ENCODE measurements around the gene BRI3BP. TPM values are rescaled to one million over a fixed set of nuclear protein-coding genes. Genes with fewer than 3 reads are reported as not detected.
"Not testable (repeated sequence)": the region's sequence is repeated elsewhere in the genome, so short reads cannot be mapped to it uniquely, and the experiment has no call there.

BRI3BP gene
- total RNA-seq, 2 donors from 2014 or later: 2.9 to 3.1 TPM

GRCh38 chr12:125014526-125014925, 21.1 kb downstream of the BRI3BP start:
- no peak for DNase-seq (ENCODE audit: low spot score)
- intact Hi-C loops (cut with DNase I): no loop called here

- intact Hi-C loops (cut with DNase I): no loop called here
- no peak for DNase-seq (ENCODE audit: low spot score)
Measured at GRCh38 chr12:125015680-125016310, 22.4 kb downstream of the BRI3BP start.

- intact Hi-C loops (cut with DNase I): no loop called here
- DNase-seq (ENCODE audit: low spot score): no peak
Measured at GRCh38 chr12:125017801-125018200, 24.4 kb downstream of the BRI3BP start.

GRCh38 chr12:125018356-125018755, 24.9 kb downstream of the BRI3BP start:
- no peak for DNase-seq (ENCODE audit: low spot score)
- intact Hi-C loops (cut with DNase I): no loop called here

GRCh38 chr12:125021096-125021495, 27.7 kb downstream of the BRI3BP start:
- intact Hi-C loops (cut with DNase I): no loop called here
- no peak for DNase-seq (ENCODE audit: low spot score)

- DNase-seq (ENCODE audit: low spot score): no peak
- intact Hi-C loops (cut with DNase I): no loop called here
Measured at GRCh38 chr12:125021771-125022170, 28.3 kb downstream of the BRI3BP start.

GRCh38 chr12:125023065-125023464, 29.6 kb downstream of the BRI3BP start:
- DNase-seq (ENCODE audit: low spot score): no peak
- intact Hi-C loops (cut with DNase I): no loop called here

GRCh38 chr12:125024949-125025563, 31.6 kb downstream of the BRI3BP start:
- intact Hi-C loops (cut with DNase I): no loop called here
- no peak for DNase-seq (ENCODE audit: low spot score)

- no peak for DNase-seq (ENCODE audit: low spot score)
- intact Hi-C loops (cut with DNase I): no loop called here
Measured at GRCh38 chr12:125025606-125026235, 32.3 kb downstream of the BRI3BP start.

GRCh38 chr12:125028106-125028505, 34.7 kb downstream of the BRI3BP start:
- intact Hi-C loops (cut with DNase I): no loop called here
- DNase-seq (ENCODE audit: low spot score): no peak

- intact Hi-C loops (cut with DNase I): no loop called here
- DNase-seq (ENCODE audit: low spot score): no peak
Measured at GRCh38 chr12:125029761-125030358, 36.4 kb downstream of the BRI3BP start.

GRCh38 chr12:125031471-125031870, 38.0 kb downstream of the BRI3BP start:
- intact Hi-C loops (cut with DNase I); DNase-seq (ENCODE audit: low spot score): not testable (repeated sequence)

- intact Hi-C loops (cut with DNase I): no loop called here
- DNase-seq (ENCODE audit: low spot score): no peak
Measured at GRCh38 chr12:125032466-125033152, 39.2 kb downstream of the BRI3BP start.

- intact Hi-C loops (cut with DNase I): no loop called here
- DNase-seq (ENCODE audit: low spot score): no peak
Measured at GRCh38 chr12:125033288-125033687, 39.8 kb downstream of the BRI3BP start.

- no peak for DNase-seq (ENCODE audit: low spot score)
- intact Hi-C loops (cut with DNase I): no loop called here
Measured at GRCh38 chr12:125038976-125039625, 45.7 kb downstream of the BRI3BP start.

- intact Hi-C loops (cut with DNase I): no loop called here
Measured at GRCh38 chr12:125049093-125049458, 55.6 kb downstream of the BRI3BP start.

GRCh38 chr12:125050446-125050845, 57.0 kb downstream of the BRI3BP start:
- DNase-seq (ENCODE audit: low spot score): no peak

More at GRCh38 chr12:125049093-125049458, 55.6 kb downstream of the BRI3BP start:
- DNase-seq (ENCODE audit: low spot score): no peak

GRCh38 chr12:125050868-125051267, 57.4 kb downstream of the BRI3BP start:
- intact Hi-C loops (cut with DNase I): no loop called here
- no peak for DNase-seq (ENCODE audit: low spot score)

More at GRCh38 chr12:125050446-125050845, 57.0 kb downstream of the BRI3BP start:
- intact Hi-C loops (cut with DNase I): no loop called here

GRCh38 chr12:125053821-125054220, 60.4 kb downstream of the BRI3BP start:
- intact Hi-C loops (cut with DNase I): no loop called here
- no peak for DNase-seq (ENCODE audit: low spot score)
